CD4-positive, alpha-beta T cell treated with Interleukin-12 subunit alpha and Interleukin-12 subunit beta, for 1 hour (primary cell): ENCODE results near the gene CFAP54.

Source experiments
- DNase-seq: peaks from one replicate; pipeline ENCODE4 v3.0.0-alpha.2; 2020

Gene CFAP54

GRCh38 chr12:96769400-96769799 is 280.0 kb downstream of the CFAP54 start:
- DNase-seq: no peak

- no peak for DNase-seq
These were observed 281.1 kb downstream of the CFAP54 start for GRCh38 chr12:96770219-96771102.

- no peak for DNase-seq
These were observed 283.7 kb downstream of the CFAP54 start for GRCh38 chr12:96773031-96773430.

- no peak for DNase-seq
These were observed 285.3 kb downstream of the CFAP54 start for GRCh38 chr12:96774496-96775256.

- no peak for DNase-seq
These were observed 287.5 kb downstream of the CFAP54 start for GRCh38 chr12:96776908-96777307.

GRCh38 chr12:96780330-96780729 is 291.0 kb downstream of the CFAP54 start:
- DNase-seq: no peak

GRCh38 chr12:96786791-96787190 is 297.4 kb downstream of the CFAP54 start:
- no peak for DNase-seq

- DNase-seq: no peak
These were observed 314.6 kb downstream of the CFAP54 start for GRCh38 chr12:96803969-96804368.

- no peak for DNase-seq
These were observed 316.9 kb downstream of the CFAP54 start for GRCh38 chr12:96806272-96806671.

GRCh38 chr12:96807741-96808140 is 318.4 kb downstream of the CFAP54 start:
- no peak for DNase-seq

GRCh38 chr12:96808587-96808986 is 319.2 kb downstream of the CFAP54 start:
- no peak for DNase-seq

GRCh38 chr12:96809522-96809921 is 320.1 kb downstream of the CFAP54 start:
- no peak for DNase-seq

- DNase-seq: no peak
These were observed 320.7 kb downstream of the CFAP54 start for GRCh38 chr12:96810057-96810456.

GRCh38 chr12:96810477-96810876 is 321.1 kb downstream of the CFAP54 start:
- DNase-seq: no peak

GRCh38 chr12:96811083-96811482 is 321.7 kb downstream of the CFAP54 start:
- DNase-seq: no peak

- no peak for DNase-seq
These were observed 322.8 kb downstream of the CFAP54 start for GRCh38 chr12:96812153-96812552.

GRCh38 chr12:96814200-96814599 is 324.8 kb downstream of the CFAP54 start:
- DNase-seq: no peak

- no peak for DNase-seq
These were observed 332.2 kb downstream of the CFAP54 start for GRCh38 chr12:96821592-96821991.

- DNase-seq: no peak
These were observed 333.3 kb downstream of the CFAP54 start for GRCh38 chr12:96822641-96823040.

- no peak for DNase-seq
These were observed 334.9 kb downstream of the CFAP54 start for GRCh38 chr12:96824074-96824837.

- DNase-seq: no peak
These were observed 335.5 kb downstream of the CFAP54 start for GRCh38 chr12:96824838-96825236.

GRCh38 chr12:96828169-96828789 is 338.9 kb downstream of the CFAP54 start:
- DNase-seq: no peak

- DNase-seq: no peak
These were observed 340.0 kb downstream of the CFAP54 start for GRCh38 chr12:96829354-96829753.
